Tibial artery (tissue), 4 donors: ENCODE results near the gene MOAP1.
A peak's percentile ranks its signal among the peaks of the same experiment; 100 is the strongest.
"Not testable (repeated sequence)": the region's sequence is repeated elsewhere in the genome, so short reads cannot be mapped to it uniquely, and the experiment has no call there.

Source experiments
- DNase-seq, 2 donors: peaks; one replicate each; pipeline ENCODE4 v3.0.0-alpha.2; 2019
- H3K27ac ChIP-seq, 2 donors: fragments of 200-600 bp; sonication (generic) in 1 of 2; 1 replicate in 1 of 2; 2 replicates in 1 of 2; pipeline ENCODE4 v1.5.1; 2018 to 2019; ENCODE audit warnings: mild to moderate bottlenecking in 1 of 2
- H3K27me3 ChIP-seq, 2 donors: fragments of 200-600 bp; sonication (generic) in 1 of 2; one replicate each; pipeline versions ENCODE4 v1.5.1 to v1.6.0; 2016 to 2019
- H3K36me3 ChIP-seq, 3 donors: fragments of 200-600 bp; sonication (generic) in 2 of 3; one replicate each; pipeline ENCODE4 v1.5.1; 2016 to 2019; ENCODE audit warnings: mild to moderate bottlenecking in 2 of 3
- H3K4me1 ChIP-seq, 4 donors: fragments of 200-600 bp; sonication (generic) in 2 of 4; 1 replicate in 3 of 4; 2 replicates in 1 of 4; pipeline ENCODE4 v1.5.1; 2016 to 2019
- H3K4me3 ChIP-seq, 2 donors: fragments of 200-600 bp; sonication (generic) in 1 of 2; 1 replicate in 1 of 2; 2 replicates in 1 of 2; pipeline ENCODE4 v1.5.1; 2018 to 2019; ENCODE audit warnings: mild to moderate bottlenecking in 2 of 2
- H3K9me3 ChIP-seq, 3 donors: fragments of 200-600 bp; sonication (generic) in 1 of 3; one replicate each; pipeline ENCODE4 v1.5.1; 2016 to 2019
- CTCF ChIP-seq, 2 experiments: fragments of 200-600 bp in 1 of 2; fragments of 450-650 bp in 1 of 2; IDR thresholded peaks; one replicate each; pipeline ENCODE4 v1.5.1; 2017 to 2019; ENCODE audit warnings: antibody characterized with exemption in 2 of 2, mild to moderate bottlenecking in 1 of 2, moderate library complexity in 1 of 2
- intact Hi-C: fragments of 100-400 bp; cut with DNase I; formaldehyde crosslinking; loops from one replicate; pipeline ENCODE4 v1.15.0; 2023; ENCODE audit warnings: low total_unique reads

MOAP1 gene

GRCh38 chr14:93183596-93184317 is 940 bp downstream of the MOAP1 start:
- intact Hi-C loops: no loop called here
- Histone ChIP-seq H3K4me1 (peaks cover 0 to 32% (median 22%) of the 10 kb centered on the region in 4 donors), H3K9me3 (no peaks in the 10 kb centered on the region), H3K27ac (peak overlapping the region; percentile 85 to 94), H3K27me3 (no peaks in the 10 kb centered on the region), H3K36me3 (peaks cover 4 to 25% (median 14%) of the 10 kb centered on the region in 3 donors), H3K4me3 (peak overlapping the region; percentile 64 to 97)
- no peak for DNase-seq
- TF ChIP-seq CTCF (IDR thresholded peaks at IDR 0.05): no peak

- H3K27ac ChIP-seq: no peak overlapping the region
- no peaks in the 10 kb centered on the region for H3K36me3 ChIP-seq
- intact Hi-C loops: loop anchor here (10.0 kb wide), 1 partner anchor 221 kb away; no protein-coding TSS in a partner anchor
- H3K4me3 ChIP-seq: no peak overlapping the region
- no peak for DNase-seq
- no peaks in the 10 kb centered on the region for H3K4me1 ChIP-seq
- TF ChIP-seq CTCF (IDR thresholded peaks at IDR 0.05): no peak
- peaks cover 0 to 14% of the 10 kb centered on the region in 2 donors for H3K27me3 ChIP-seq
- no peaks in the 10 kb centered on the region for H3K9me3 ChIP-seq
Measured at GRCh38 chr14:93175492-93175891, 9.2 kb downstream of the MOAP1 start.

GRCh38 chr14:93174731-93175130 is 10.0 kb downstream of the MOAP1 start:
- H3K4me1 ChIP-seq, H3K36me3 ChIP-seq, H3K9me3 ChIP-seq, H3K27ac ChIP-seq, DNase-seq, H3K4me3 ChIP-seq: not testable (repeated sequence)
- intact Hi-C loops: loop anchor here (10.0 kb wide), 1 partner anchor 220 kb away; no protein-coding TSS in a partner anchor
- peaks cover 0 to 14% of the 10 kb centered on the region in 2 donors for H3K27me3 ChIP-seq

- H3K36me3 ChIP-seq: no peaks in the 10 kb centered on the region
- DNase-seq: no peak
Measured at GRCh38 chr14:93173943-93174395, 10.7 kb downstream of the MOAP1 start.

GRCh38 chr14:93171376-93171775 is 13.3 kb downstream of the MOAP1 start:
- Histone ChIP-seq H3K27me3 (peaks cover 0 to 14% of the 10 kb centered on the region in 2 donors), H3K4me3 (no peak overlapping the region), H3K27ac (no peak overlapping the region), H3K4me1 (no peaks in the 10 kb centered on the region), H3K36me3 (no peaks in the 10 kb centered on the region), H3K9me3 (no peaks in the 10 kb centered on the region)
- intact Hi-C loops: loop anchor here (10.0 kb wide), 1 partner anchor 217 kb away; no protein-coding TSS in a partner anchor
- DNase-seq: no peak
- no peak for TF ChIP-seq CTCF (IDR thresholded peaks at IDR 0.05)

More at GRCh38 chr14:93173943-93174395, 10.7 kb downstream of the MOAP1 start:
- Histone ChIP-seq H3K27me3 (peaks cover 0 to 14% of the 10 kb centered on the region in 2 donors), H3K4me1 (no peaks in the 10 kb centered on the region), H3K9me3 (no peaks in the 10 kb centered on the region), H3K27ac (no peak overlapping the region), H3K4me3 (no peak overlapping the region)
- TF ChIP-seq CTCF (IDR thresholded peaks at IDR 0.05): no peak
- intact Hi-C loops: loop anchor here (10.0 kb wide), 1 partner anchor 219 kb away; no protein-coding TSS in a partner anchor

GRCh38 chr14:93170141-93170540 is 14.6 kb downstream of the MOAP1 start:
- intact Hi-C loops: loop anchor here (10.0 kb wide), 1 partner anchor 215 kb away; no protein-coding TSS in a partner anchor
- H3K4me1 ChIP-seq, H3K9me3 ChIP-seq, H3K27ac ChIP-seq, DNase-seq, H3K36me3 ChIP-seq, H3K4me3 ChIP-seq: not testable (repeated sequence)
- H3K27me3 ChIP-seq: peaks cover 0 to 14% of the 10 kb centered on the region in 2 donors

GRCh38 chr14:93169619-93170018 is 15.1 kb downstream of the MOAP1 start:
- H3K4me1 ChIP-seq, H3K36me3 ChIP-seq, H3K4me3 ChIP-seq, H3K27ac ChIP-seq, H3K9me3 ChIP-seq, DNase-seq: not testable (repeated sequence)
- H3K27me3 ChIP-seq: peaks cover 0 to 12% of the 10 kb centered on the region in 2 donors
- intact Hi-C loops: loop anchor here (10.0 kb wide), 1 partner anchor 215 kb away; no protein-coding TSS in a partner anchor

- H3K4me1 ChIP-seq, H3K27me3 ChIP-seq, intact Hi-C loops, H3K9me3 ChIP-seq, H3K27ac ChIP-seq, H3K36me3 ChIP-seq, DNase-seq, H3K4me3 ChIP-seq: not testable (repeated sequence)
Measured at GRCh38 chr14:93168610-93169009, 16.1 kb downstream of the MOAP1 start.

GRCh38 chr14:93165271-93166265 is 19.1 kb downstream of the MOAP1 start:
- H3K27ac ChIP-seq, intact Hi-C loops: not testable (repeated sequence)

More at GRCh38 chr14:93165271-93166265, 19.1 kb downstream of the MOAP1 start:
- peak in 1 of 2 donors; percentile 29 for DNase-seq
- not testable (repeated sequence) for H3K27me3 ChIP-seq, H3K4me3 ChIP-seq, H3K9me3 ChIP-seq, H3K36me3 ChIP-seq, H3K4me1 ChIP-seq
